HEK293T (cell line): ENCODE measurements around the gene USP44.

ENCODE experiments used
- ARNT ChIP-seq: fragments of 450-650 bp; IDR thresholded peaks from 2 replicates; pipeline ENCODE4 v1.6.1; 2017; ENCODE audit warnings: mild to moderate bottlenecking
- BHLHE40 ChIP-seq: fragments of 450-650 bp; IDR thresholded peaks from 2 replicates; pipeline ENCODE4 v1.6.1; 2016; ENCODE audit warnings: mild to moderate bottlenecking, moderate library complexity, borderline replicate concordance
- CTBP1 ChIP-seq: fragments of 450-650 bp; IDR thresholded peaks from 2 replicates; pipeline ENCODE4 v1.6.1; 2016; ENCODE audit warnings: borderline replicate concordance
- ELF4 ChIP-seq: fragments of 450-650 bp; IDR thresholded peaks from 2 replicates; pipeline ENCODE4 v1.6.1; 2017; ENCODE audit warnings: antibody characterized with exemption
- FOXA1 ChIP-seq: fragments of 450-650 bp; IDR thresholded peaks from 2 replicates; pipeline ENCODE4 v1.6.1; 2016; ENCODE audit warnings: mild to moderate bottlenecking
- FOXM1 ChIP-seq: fragments of 450-650 bp; IDR thresholded peaks from 2 replicates; pipeline ENCODE4 v1.6.1; 2017; ENCODE audit warnings: mild to moderate bottlenecking, borderline replicate concordance
- NFRKB ChIP-seq: fragments of 450-650 bp; IDR thresholded peaks from 2 replicates; pipeline ENCODE4 v1.6.1; 2016; ENCODE audit warnings: mild to moderate bottlenecking, moderate library complexity
- SP1 ChIP-seq: fragments of 450-650 bp; IDR thresholded peaks from 2 replicates; pipeline ENCODE4 v1.6.1; 2017
- SUZ12 ChIP-seq: fragments of 450-650 bp; IDR thresholded peaks from 2 replicates; pipeline ENCODE4 v1.6.1; 2016; ENCODE audit warnings: mild to moderate bottlenecking
- TARDBP ChIP-seq: fragments of 450-650 bp; IDR thresholded peaks from 2 replicates; pipeline ENCODE4 v1.6.1; 2016
- ZNF384 ChIP-seq: fragments of 450-650 bp; IDR thresholded peaks from 2 replicates; pipeline ENCODE4 v1.6.1; 2016
- TF ChIP-seq, protein P1 (sequence below): fragments of 450-650 bp; IDR thresholded peaks from 2 replicates; pipeline ENCODE4 v1.6.1; 2016

DNA sequence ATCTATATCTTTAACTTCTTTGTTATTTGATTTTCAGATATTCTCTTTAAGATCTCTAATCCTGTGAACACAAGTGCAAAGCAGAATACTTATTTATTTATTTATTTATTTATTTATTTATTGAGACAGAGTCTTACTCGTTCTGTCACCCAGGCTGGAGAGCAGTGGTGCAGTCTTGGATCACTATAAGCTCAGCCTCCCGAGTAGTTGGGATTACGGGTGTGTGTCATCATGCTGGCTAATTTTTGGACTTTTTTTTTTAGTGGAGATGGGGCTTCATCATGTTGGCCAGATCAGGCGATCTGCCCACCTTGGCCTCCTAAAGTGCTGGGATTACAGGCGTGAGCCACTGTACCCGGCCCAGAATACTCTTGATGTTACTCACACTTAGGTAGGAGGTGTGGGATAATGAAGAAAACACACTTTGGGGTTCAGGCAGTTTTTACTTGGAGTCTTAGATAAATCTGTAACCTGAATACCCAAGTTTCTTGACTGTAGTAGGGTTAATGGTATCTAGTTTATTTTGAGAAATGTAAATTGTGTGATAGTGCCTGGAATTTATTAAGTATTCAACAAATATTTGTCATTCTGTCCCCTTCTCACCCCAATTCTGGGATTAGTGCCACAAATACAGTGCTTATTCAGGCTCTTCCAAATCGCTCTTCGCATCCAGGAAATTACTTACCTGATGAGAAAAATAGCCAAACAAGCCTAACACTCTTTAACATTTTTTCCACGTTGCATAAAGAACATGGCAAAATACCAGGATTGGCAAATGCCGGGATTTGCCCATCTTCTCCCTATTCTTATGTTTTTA lies 44.4 kb downstream of the USP44 start:
- TF ChIP-seq TARDBP (no peak), SP1 (no peak), FOXM1 (no peak), BHLHE40 (no peak), NFRKB (no peak), ARNT (no peak), ZNF384 (no peak), FOXA1 (no peak), CTBP1 (no peak), SUZ12 (no peak), ELF4 (no peak)
- TF ChIP-seq, protein P1, sequence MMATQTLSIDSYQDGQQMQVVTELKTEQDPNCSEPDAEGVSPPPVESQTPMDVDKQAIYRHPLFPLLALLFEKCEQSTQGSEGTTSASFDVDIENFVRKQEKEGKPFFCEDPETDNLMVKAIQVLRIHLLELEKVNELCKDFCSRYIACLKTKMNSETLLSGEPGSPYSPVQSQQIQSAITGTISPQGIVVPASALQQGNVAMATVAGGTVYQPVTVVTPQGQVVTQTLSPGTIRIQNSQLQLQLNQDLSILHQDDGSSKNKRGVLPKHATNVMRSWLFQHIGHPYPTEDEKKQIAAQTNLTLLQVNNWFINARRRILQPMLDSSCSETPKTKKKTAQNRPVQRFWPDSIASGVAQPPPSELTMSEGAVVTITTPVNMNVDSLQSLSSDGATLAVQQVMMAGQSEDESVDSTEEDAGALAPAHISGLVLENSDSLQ, result no peak
